OCI-LY1 (cell line): ENCODE data around the gene GRB10.

ENCODE experiments used
- EZH2 ChIP-seq: fragments of 200-600 bp; sonication (generic), shearing (Covaris generic); IDR thresholded peaks from 2 replicates; pipeline ENCODE4 v1.8.0; 2017; ENCODE audit warnings: borderline replicate concordance, mixed run types, mild to moderate bottlenecking, antibody characterized with exemption, low read length, moderate library complexity, mixed read lengths
- TF ChIP-seq, protein P1 (sequence below): fragments of 200-600 bp; sonication (generic), shearing (Covaris generic); IDR thresholded peaks from 2 replicates; pipeline ENCODE4 v1.5.1; 2017; ENCODE audit warnings: mild to moderate bottlenecking, antibody characterized with exemption, low read length, moderate library complexity, mixed read lengths

DNA sequence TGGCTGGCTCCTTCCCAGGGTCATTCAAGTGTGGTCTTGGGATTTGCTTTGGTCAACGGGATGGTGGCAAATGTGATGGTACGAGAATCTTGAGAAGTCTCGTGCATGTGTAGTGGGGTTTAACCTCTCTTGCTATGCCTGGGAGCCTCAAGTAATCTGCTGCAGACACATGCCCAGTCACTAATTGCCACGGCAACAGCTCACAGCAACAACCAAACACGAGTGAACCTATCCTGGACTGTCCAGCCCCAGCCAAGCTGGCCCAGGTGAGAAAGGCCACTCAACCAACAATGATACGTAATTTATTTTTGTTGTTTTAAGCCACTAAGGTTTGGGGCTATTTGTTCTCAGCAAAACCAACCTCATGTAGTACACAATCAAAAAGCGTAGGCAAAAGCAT, 179.4 kb downstream of the GRB10 start:
- TF ChIP-seq, protein P1, sequence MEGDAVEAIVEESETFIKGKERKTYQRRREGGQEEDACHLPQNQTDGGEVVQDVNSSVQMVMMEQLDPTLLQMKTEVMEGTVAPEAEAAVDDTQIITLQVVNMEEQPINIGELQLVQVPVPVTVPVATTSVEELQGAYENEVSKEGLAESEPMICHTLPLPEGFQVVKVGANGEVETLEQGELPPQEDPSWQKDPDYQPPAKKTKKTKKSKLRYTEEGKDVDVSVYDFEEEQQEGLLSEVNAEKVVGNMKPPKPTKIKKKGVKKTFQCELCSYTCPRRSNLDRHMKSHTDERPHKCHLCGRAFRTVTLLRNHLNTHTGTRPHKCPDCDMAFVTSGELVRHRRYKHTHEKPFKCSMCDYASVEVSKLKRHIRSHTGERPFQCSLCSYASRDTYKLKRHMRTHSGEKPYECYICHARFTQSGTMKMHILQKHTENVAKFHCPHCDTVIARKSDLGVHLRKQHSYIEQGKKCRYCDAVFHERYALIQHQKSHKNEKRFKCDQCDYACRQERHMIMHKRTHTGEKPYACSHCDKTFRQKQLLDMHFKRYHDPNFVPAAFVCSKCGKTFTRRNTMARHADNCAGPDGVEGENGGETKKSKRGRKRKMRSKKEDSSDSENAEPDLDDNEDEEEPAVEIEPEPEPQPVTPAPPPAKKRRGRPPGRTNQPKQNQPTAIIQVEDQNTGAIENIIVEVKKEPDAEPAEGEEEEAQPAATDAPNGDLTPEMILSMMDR: no peak
- no peak for TF ChIP-seq EZH2
